Measurements from ENCODE around the gene CDK5RAP3. TPM values are rescaled to one million over a fixed set of nuclear protein-coding genes. Genes with fewer than 3 reads are reported as not detected.
A peak's percentile ranks its signal among the peaks of the same experiment; 100 is the strongest.

The CDK5RAP3 gene
- total RNA-seq, 1 experiment from 2014 or later = 149 TPM

DNA sequence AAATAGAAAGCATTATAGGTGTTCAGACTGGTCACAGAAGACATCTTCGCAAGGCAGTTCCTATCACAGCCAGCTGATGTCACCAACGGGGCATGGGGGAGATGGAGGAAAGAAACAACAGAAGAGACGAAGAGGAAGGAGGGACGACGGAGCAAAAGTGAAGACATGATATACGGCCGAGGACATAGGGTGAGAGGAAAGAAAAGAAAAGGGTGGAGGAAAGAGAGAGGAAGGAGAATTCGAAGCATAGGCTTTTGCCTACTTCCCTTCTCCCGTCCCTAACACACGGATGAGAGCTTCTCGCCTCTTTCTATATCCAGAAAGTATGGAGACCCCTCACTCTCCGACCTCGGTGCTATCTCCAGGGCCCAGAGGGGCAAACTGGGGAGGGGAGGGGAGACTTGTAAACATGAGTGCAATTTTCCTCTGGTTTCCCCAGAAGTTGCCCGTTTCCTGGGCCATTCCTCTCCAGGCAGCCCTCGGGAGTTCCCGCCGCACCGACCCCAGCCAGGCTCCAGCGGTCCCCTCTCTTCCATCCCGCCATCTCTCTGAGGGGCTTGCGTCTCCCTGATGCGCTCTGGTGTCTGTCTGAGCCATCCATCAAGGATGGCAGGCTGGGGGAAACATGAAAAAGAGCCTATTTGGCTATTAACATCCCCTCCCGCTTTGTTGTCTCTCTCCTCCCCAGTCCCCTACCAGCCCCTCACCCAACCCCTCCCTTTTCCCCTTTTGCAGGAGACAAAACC lies 40.7 kb downstream of the CDK5RAP3 start:
- H3K9ac ChIP-seq (ENCODE audit: extremely low read depth, insufficient read length, low read length) = no peak overlapping the region
- DNase-seq = peak; percentile 79
- TF ChIP-seq, protein P1, sequence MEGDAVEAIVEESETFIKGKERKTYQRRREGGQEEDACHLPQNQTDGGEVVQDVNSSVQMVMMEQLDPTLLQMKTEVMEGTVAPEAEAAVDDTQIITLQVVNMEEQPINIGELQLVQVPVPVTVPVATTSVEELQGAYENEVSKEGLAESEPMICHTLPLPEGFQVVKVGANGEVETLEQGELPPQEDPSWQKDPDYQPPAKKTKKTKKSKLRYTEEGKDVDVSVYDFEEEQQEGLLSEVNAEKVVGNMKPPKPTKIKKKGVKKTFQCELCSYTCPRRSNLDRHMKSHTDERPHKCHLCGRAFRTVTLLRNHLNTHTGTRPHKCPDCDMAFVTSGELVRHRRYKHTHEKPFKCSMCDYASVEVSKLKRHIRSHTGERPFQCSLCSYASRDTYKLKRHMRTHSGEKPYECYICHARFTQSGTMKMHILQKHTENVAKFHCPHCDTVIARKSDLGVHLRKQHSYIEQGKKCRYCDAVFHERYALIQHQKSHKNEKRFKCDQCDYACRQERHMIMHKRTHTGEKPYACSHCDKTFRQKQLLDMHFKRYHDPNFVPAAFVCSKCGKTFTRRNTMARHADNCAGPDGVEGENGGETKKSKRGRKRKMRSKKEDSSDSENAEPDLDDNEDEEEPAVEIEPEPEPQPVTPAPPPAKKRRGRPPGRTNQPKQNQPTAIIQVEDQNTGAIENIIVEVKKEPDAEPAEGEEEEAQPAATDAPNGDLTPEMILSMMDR (conservative IDR thresholded peaks at IDR 0.05) = peak; percentile 64

More for the DNA sequence above, 40.7 kb downstream of the CDK5RAP3 start:
- Mint-ChIP-seq H3K27me3 (ENCODE audit: low read depth) (peaks cover 28% of the 10 kb centered on the region), H3K4me1 (peaks cover 45 to 50% of the 10 kb centered on the region in 2 experiments), H3K4me3 (peak overlapping the region; percentile 63 to 83), H3K9me3 (peaks cover 0 to 3% of the 10 kb centered on the region in 2 experiments; a peak in 1 of 5 replicates), H3K27ac (peak overlapping the region in 2 of 3 experiments; percentile 24 to 55; a peak in 2 of 7 replicates), H3K36me3 (ENCODE audit: insufficient read depth in 1 of 3, low read depth in 3 of 3) (peaks cover 0 to 4% (median 0%) of the 10 kb centered on the region in 3 experiments; a peak in 3 of 7 replicates)
- Histone ChIP-seq H2AFZ (ENCODE audit: low read length) (no peak overlapping the region), H3K27me3 (ENCODE audit: insufficient read depth, low read length) (no peaks in the 10 kb centered on the region; the same call in 1 of the 2 replicates), H4K5ac (ENCODE audit: insufficient read length, low read depth, low read length) (no peak overlapping the region), H3K23me2 (ENCODE audit: insufficient read length, low read depth, low read length, poor library complexity, severe bottlenecking) (peaks cover 9% of the 10 kb centered on the region), H3K4me1 (ENCODE audit: insufficient read depth, low read length) (no peaks in the 10 kb centered on the region), H2BK5ac (ENCODE audit: insufficient read length, low read length) (no peak overlapping the region), H3K4ac (ENCODE audit: low read depth, low read length) (no peak overlapping the region), H4K8ac (replicated peaks; ENCODE audit: insufficient read length, low read depth, low read length) (no peak overlapping the region), H3K9me3 (ENCODE audit: control insufficient read depth, low read depth, low read length) (no peaks in the 10 kb centered on the region), H2BK120ac (ENCODE audit: low read depth, low read length, poor library complexity, severe bottlenecking) (no peak overlapping the region), H3K79me2 (ENCODE audit: insufficient read depth, low read length) (no peaks in the 10 kb centered on the region), H3K23ac (ENCODE audit: insufficient read length, low read depth, low read length) (no peak overlapping the region), H4K20me1 (ENCODE audit: control insufficient read depth, insufficient read depth, insufficient read length) (no peaks in the 10 kb centered on the region), H3K27ac (ENCODE audit: insufficient read length, low read depth, low read length) (no peak overlapping the region), H2BK20ac (ENCODE audit: low read depth, low read length, poor library complexity, severe bottlenecking) (no peak overlapping the region), H3K56ac (ENCODE audit: insufficient read length, low read depth, low read length) (no peak overlapping the region), H3T11ph (ENCODE audit: low read length) (no peak overlapping the region), H3K14ac (ENCODE audit: insufficient read depth, low read length) (no peak overlapping the region), H2BK15ac (ENCODE audit: low read depth, low read length) (no peak overlapping the region), H2AK5ac (ENCODE audit: insufficient read length, low read length) (no peak overlapping the region), H3K18ac (ENCODE audit: insufficient read length, low read depth, low read length) (no peak overlapping the region), H4K91ac (ENCODE audit: insufficient read length, low read depth, low read length) (no peak overlapping the region), H2BK12ac (ENCODE audit: insufficient read length, low read depth, low read length) (no peak overlapping the region), H3K4me2 (ENCODE audit: insufficient read depth, insufficient read length, low read length) (peak overlapping the region; percentile 91), H3K79me1 (ENCODE audit: insufficient read depth, low read depth, low read length, poor library complexity, severe bottlenecking) (no peaks in the 10 kb centered on the region)
- WGBS (ENCODE audit: extremely low coverage, insufficient read length, low lambda C conversion rate) = no CpG with 5 or more reads among the region's 23 CpGs
